GM12872 (cell line): ENCODE data around the gene THRA.

Experiments used
- CTCF ChIP-seq: IDR thresholded peaks from 3 replicates; pipeline ENCODE4 v1.5.1; 2011; ENCODE audit warnings: low read depth, mild to moderate bottlenecking, low read length, moderate library complexity; ENCODE audit not compliant: insufficient read depth

THRA gene

GRCh38 chr17:40100669-40101366 lies 38.1 kb downstream of the THRA start:
- no peak for TF ChIP-seq CTCF

- no peak for TF ChIP-seq CTCF
Observed at GRCh38 chr17:40101367-40102210, 38.8 kb downstream of the THRA start.

- no peak for TF ChIP-seq CTCF
Observed at GRCh38 chr17:40103071-40103661, 40.4 kb downstream of the THRA start.

- no peak for TF ChIP-seq CTCF
Observed at GRCh38 chr17:40103688-40104087, 40.9 kb downstream of the THRA start.

GRCh38 chr17:40104594-40105486 lies 42.1 kb downstream of the THRA start:
- no peak for TF ChIP-seq CTCF

GRCh38 chr17:40105861-40106759 lies 43.3 kb downstream of the THRA start:
- TF ChIP-seq CTCF = no peak
